ENCODE measurements around the gene TIMM10B.
A peak's percentile ranks its signal among the peaks of the same experiment; 100 is the strongest.

TIMM10B gene

GRCh38 chr11:6526411-6527135 lies 45.3 kb downstream of the TIMM10B start:
- DNase-seq (ENCODE audit: low read depth), result no peak
- no peak for TF ChIP-seq CTCF (IDR thresholded peaks at IDR 0.05; ENCODE audit: control insufficient read depth, extremely low read depth, insufficient read depth)
- no peak overlapping the region for H3K4me3 ChIP-seq (ENCODE audit: low read depth, low read length)

- DNase-seq (ENCODE audit: low read depth), result no peak
- H3K4me3 ChIP-seq (ENCODE audit: low read depth, low read length), result no peak overlapping the region
- no peak for TF ChIP-seq CTCF (IDR thresholded peaks at IDR 0.05; ENCODE audit: control insufficient read depth, extremely low read depth, insufficient read depth)
These were observed 48.0 kb downstream of the TIMM10B start for GRCh38 chr11:6529266-6529665.

- H3K4me3 ChIP-seq (ENCODE audit: low read depth, low read length), result no peak overlapping the region
- no peak for TF ChIP-seq CTCF (IDR thresholded peaks at IDR 0.05; ENCODE audit: control insufficient read depth, extremely low read depth, insufficient read depth)
- no peak for DNase-seq (ENCODE audit: low read depth)
These were observed 49.5 kb downstream of the TIMM10B start for GRCh38 chr11:6530848-6531247.

- H3K4me3 ChIP-seq (ENCODE audit: low read depth, low read length), result no peak overlapping the region
- TF ChIP-seq CTCF (IDR thresholded peaks at IDR 0.05; ENCODE audit: control insufficient read depth, extremely low read depth, insufficient read depth), result peak; percentile 87
- peak; percentile 34 for DNase-seq (ENCODE audit: low read depth)
These were observed 50.0 kb downstream of the TIMM10B start for GRCh38 chr11:6531267-6531752.

All from LNCaP clone FGC (cell line).